K562 (cell line): Measurements from ENCODE around the gene PICK1. TPM values are rescaled to one million over a fixed set of nuclear protein-coding genes. Genes with fewer than 3 reads are reported as not detected.

Experiments
- BRD9 ChIP-seq: fragments of 450-650 bp; IDR thresholded peaks from 2 replicates; pipeline ENCODE4 v1.6.1; 2018; ENCODE audit warnings: low read depth; ENCODE audit not compliant: partially characterized antibody
- CBX2 ChIP-seq: fragments of 200-600 bp; sonication (generic); IDR thresholded peaks from one replicate; pipeline ENCODE4 v1.6.1; 2012; ENCODE audit warnings: mild to moderate bottlenecking, low read length, inconsistent platforms; ENCODE audit not compliant: insufficient read depth, poor library complexity, severe bottlenecking
- DDX20 ChIP-seq: fragments of 450-650 bp; IDR thresholded peaks from 2 replicates; pipeline ENCODE4 v1.6.1; 2016; ENCODE audit warnings: missing genetic modification characterization, low read depth, mild to moderate bottlenecking, missing compliant biosample characterization, moderate library complexity
- E2F3 ChIP-seq: fragments of 250-450 bp; sonication (Bioruptor Pico); IDR thresholded peaks from 2 replicates; pipeline ENCODE4 v1.4.0; 2020; ENCODE audit warnings: mild to moderate bottlenecking
- KAT8 ChIP-seq: fragments of 450-650 bp; IDR thresholded peaks from 2 replicates; pipeline ENCODE4 v1.6.1; 2016; ENCODE audit warnings: low read depth, mild to moderate bottlenecking
- KDM2B ChIP-seq: fragments of 250-450 bp; sonication (Bioruptor Pico); IDR thresholded peaks from 2 replicates; pipeline ENCODE4 v1.8.0; 2021; ENCODE audit warnings: mild to moderate bottlenecking, moderate library complexity
- PHB ChIP-seq: fragments of 250-450 bp; sonication (Bioruptor Pico); IDR thresholded peaks from 2 replicates; pipeline ENCODE4 v1.5.0; 2021
- PHF20 ChIP-seq: fragments of 450-650 bp; IDR thresholded peaks from 2 replicates; pipeline ENCODE4 v1.6.1; 2018; ENCODE audit not compliant: partially characterized antibody
- RUNX1 ChIP-seq: sonication (generic); IDR thresholded peaks from 2 replicates; pipeline ENCODE4 v1.6.1; 2016; ENCODE audit warnings: antibody characterized with exemption, low read depth
- SMAD4 ChIP-seq: fragments of 250-450 bp; sonication (Bioruptor Pico); conservative IDR thresholded peaks from 2 replicates; pipeline ENCODE4 v1.8.0; 2021; ENCODE audit warnings: inconsistent platforms, mild to moderate bottlenecking, moderate library complexity
- SP1 ChIP-seq: sonication (generic); formaldehyde crosslinking; IDR thresholded peaks from 2 replicates; pipeline ENCODE4 v1.8.1; 2022; ENCODE audit warnings: mild to moderate bottlenecking, missing genetic modification reagents
- SRSF7 ChIP-seq: fragments of 200-400 bp; formaldehyde crosslinking; optimal IDR thresholded peaks from 2 replicates; pipeline ENCODE3; 2017; ENCODE audit warnings: mild to moderate bottlenecking, low read depth, low read length
- ZKSCAN3 ChIP-seq: fragments of 250-450 bp; sonication (Bioruptor Pico); IDR thresholded peaks from 2 replicates; pipeline ENCODE4 v1.4.0; 2020
- ZKSCAN8 ChIP-seq: fragments of 200-800 bp; sonication (Bioruptor generic); IDR thresholded peaks from 2 replicates; pipeline ENCODE4 v1.6.1; 2016; ENCODE audit warnings: missing genetic modification characterization, missing compliant biosample characterization
- ZNF146 ChIP-seq: IDR thresholded peaks from one replicate; pipeline ENCODE4 v1.6.1; 2018; ENCODE audit warnings: missing compliant biosample characterization; ENCODE audit not compliant: unreplicated experiment
- ZNF197 ChIP-seq: fragments of 200-800 bp; sonication (Bioruptor generic); IDR thresholded peaks from 2 replicates; pipeline ENCODE4 v1.6.1; 2016; ENCODE audit warnings: low read depth, missing genetic modification characterization, missing compliant biosample characterization
- ZNF780A ChIP-seq: fragments of 250-450 bp; sonication (Bioruptor Pico); IDR thresholded peaks from 2 replicates; pipeline ENCODE4 v1.5.0; 2021; ENCODE audit warnings: mild to moderate bottlenecking
- polyA plus RNA-seq, 8 experiments: library from polyadenylated mRNA; depleted of rRNA in 4 of 8; stranded (reverse) in 5 of 8; unstranded in 3 of 8; fragments of >200 nt; fragmentation: Nextera tagmentation in 2 of 8; fragmentation: Illumina TruSeq in 1 of 8; extraction: Ambion mirVana in 2 of 8; extraction: Trizol in 1 of 8; gene quantifications; 2 replicates each; pipeline versions ENCODE4 v1.2.1 to v1.2.3, GENCODE V29; 2011 to 2014; ENCODE audit warnings: inconsistent platforms in 1 of 8, missing spikeins in 1 of 8
- total RNA-seq, 7 experiments: library from RNA; depleted of rRNA in 6 of 7; stranded (reverse); fragments of >200 nt in 6 of 7; fragmentation: Illumina TruSeq in 2 of 7; extraction: Trizol in 2 of 7; gene quantifications; 2 replicates each; pipeline versions ENCODE4 v1.2.1 to v1.2.3, GENCODE V29; 2011 to 2021; ENCODE audit warnings: low replicate concordance in 1 of 7
- TF ChIP-seq, protein P1 (sequence below), 2 experiments: IDR thresholded peaks; 2 replicates each; pipeline ENCODE4 v1.6.1; 2011; ENCODE audit warnings: borderline replicate concordance in 1 of 2, control low read depth in 1 of 2, low read depth in 1 of 2, low read length in 1 of 2, mild to moderate bottlenecking in 1 of 2, mixed read lengths in 1 of 2, moderate library complexity in 1 of 2; ENCODE audit not compliant: insufficient read depth in 1 of 2, insufficient read length in 1 of 2, poor library complexity in 1 of 2, severe bottlenecking in 1 of 2; ENCODE audit errors: extremely low read depth in 1 of 2
- TF ChIP-seq, protein P2 (sequence below): fragments of 250-450 bp; sonication (Bioruptor Pico); IDR thresholded peaks from 2 replicates; pipeline ENCODE4 v1.4.0; 2020; ENCODE audit warnings: mild to moderate bottlenecking, moderate library complexity
- TF ChIP-seq, protein P3 (sequence below): fragments of 450-650 bp; formaldehyde crosslinking; IDR thresholded peaks from 2 replicates; pipeline ENCODE4 v1.4.0; 2022; ENCODE audit warnings: missing genetic modification characterization
- TF ChIP-seq, protein P4 (sequence below): conservative IDR thresholded peaks from 2 replicates; pipeline ENCODE4 v1.6.1; 2011; ENCODE audit warnings: low read depth, mild to moderate bottlenecking, low read length; ENCODE audit not compliant: control insufficient read depth

Gene PICK1
- total and polyA plus RNA-seq, 9 of the 15 experiments (the other 6 are each of a cell fraction or from before 2014, with no cell fraction given) = 0.06 to 11.0 (median 7.9) TPM; not detected in 1

DNA sequence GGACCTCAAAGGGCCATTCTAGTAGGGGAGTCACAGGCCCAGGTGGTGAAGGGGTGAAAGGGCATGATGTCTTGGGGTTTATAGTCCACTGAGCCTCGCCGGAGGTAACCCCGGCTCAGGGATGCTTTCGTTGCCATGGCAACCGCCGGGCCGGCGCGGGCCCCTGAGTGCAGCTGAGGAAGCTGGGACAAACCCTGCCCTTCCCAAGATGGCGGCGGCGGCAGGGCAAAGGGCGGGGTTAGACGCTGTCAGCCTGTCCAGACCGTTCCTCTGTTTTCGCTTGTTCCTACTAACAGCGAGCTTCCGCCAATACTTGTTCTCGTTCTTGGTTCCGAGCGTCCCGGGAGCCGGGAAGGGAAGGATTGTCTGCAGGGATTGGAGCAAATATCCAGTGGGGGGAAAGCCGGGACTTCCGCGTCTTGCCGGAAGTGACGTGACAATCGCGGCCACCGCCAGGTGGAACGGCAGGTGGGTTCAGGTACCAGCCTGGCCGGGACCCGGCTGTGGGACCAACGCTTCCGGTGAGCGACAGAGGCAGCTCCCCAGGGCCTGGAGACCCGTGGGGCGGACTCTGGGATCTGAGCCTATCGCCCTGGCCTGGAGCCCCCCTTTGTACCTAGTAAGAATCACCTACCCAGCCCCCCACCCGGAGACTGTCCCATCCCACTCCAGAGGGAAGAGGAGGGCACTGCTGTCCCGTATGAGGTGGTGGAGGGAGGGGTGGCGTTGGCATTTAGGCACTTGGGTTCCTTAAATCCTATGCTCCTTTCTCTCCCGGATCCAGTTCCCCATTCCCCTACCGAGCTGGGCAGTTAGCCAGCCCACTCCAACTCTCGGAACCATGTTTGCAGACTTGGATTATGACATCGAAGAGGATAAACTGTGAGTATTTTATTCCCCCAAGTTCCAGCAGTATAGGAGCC is at the start of gene PICK1 (continued):
- TF ChIP-seq BRD9 (no peak), SP1 (CRISPR knock-in tag) (peak; percentile 71; the same call in 1 of the 2 replicates), KDM2B (no peak), PHB (CRISPR knock-in tag) (no peak), SMAD4 (CRISPR knock-in tag) (peak; percentile 68), ZNF780A (CRISPR knock-in tag) (no peak), DDX20 (tag) (no peak), ZNF146 (CRISPR knock-in tag) (no peak), ZKSCAN3 (CRISPR knock-in tag) (no peak), SRSF7 (no peak), RUNX1 (no peak), E2F3 (CRISPR knock-in tag) (no peak), KAT8 (no peak), ZKSCAN8 (CRISPR knock-in tag) (no peak), PHF20 (peak; percentile 84), CBX2 (no peak), ZNF197 (no peak)
- TF ChIP-seq, protein P1, sequence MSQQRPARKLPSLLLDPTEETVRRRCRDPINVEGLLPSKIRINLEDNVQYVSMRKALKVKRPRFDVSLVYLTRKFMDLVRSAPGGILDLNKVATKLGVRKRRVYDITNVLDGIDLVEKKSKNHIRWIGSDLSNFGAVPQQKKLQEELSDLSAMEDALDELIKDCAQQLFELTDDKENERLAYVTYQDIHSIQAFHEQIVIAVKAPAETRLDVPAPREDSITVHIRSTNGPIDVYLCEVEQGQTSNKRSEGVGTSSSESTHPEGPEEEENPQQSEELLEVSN (IDR thresholded peaks at IDR 0.05; ENCODE audit: borderline replicate concordance in 1 of 2, extremely low read depth in 1 of 2, insufficient read depth in 1 of 2, insufficient read length in 1 of 2, low read depth in 1 of 2, low read length in 1 of 2, poor library complexity in 1 of 2, severe bottlenecking in 1 of 2) = peak in 1 of 2 experiments; percentile 51
- TF ChIP-seq, protein P2, sequence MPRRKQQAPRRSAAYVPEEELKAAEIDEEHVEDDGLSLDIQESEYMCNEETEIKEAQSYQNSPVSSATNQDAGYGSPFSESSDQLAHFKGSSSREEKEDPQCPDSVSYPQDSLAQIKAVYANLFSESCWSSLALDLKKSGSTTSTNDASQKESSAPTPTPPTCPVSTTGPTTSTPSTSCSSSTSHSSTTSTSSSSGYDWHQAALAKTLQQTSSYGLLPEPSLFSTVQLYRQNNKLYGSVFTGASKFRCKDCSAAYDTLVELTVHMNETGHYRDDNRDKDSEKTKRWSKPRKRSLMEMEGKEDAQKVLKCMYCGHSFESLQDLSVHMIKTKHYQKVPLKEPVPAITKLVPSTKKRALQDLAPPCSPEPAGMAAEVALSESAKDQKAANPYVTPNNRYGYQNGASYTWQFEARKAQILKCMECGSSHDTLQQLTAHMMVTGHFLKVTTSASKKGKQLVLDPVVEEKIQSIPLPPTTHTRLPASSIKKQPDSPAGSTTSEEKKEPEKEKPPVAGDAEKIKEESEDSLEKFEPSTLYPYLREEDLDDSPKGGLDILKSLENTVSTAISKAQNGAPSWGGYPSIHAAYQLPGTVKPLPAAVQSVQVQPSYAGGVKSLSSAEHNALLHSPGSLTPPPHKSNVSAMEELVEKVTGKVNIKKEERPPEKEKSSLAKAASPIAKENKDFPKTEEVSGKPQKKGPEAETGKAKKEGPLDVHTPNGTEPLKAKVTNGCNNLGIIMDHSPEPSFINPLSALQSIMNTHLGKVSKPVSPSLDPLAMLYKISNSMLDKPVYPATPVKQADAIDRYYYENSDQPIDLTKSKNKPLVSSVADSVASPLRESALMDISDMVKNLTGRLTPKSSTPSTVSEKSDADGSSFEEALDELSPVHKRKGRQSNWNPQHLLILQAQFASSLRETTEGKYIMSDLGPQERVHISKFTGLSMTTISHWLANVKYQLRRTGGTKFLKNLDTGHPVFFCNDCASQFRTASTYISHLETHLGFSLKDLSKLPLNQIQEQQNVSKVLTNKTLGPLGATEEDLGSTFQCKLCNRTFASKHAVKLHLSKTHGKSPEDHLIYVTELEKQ = no peak
- TF ChIP-seq, protein P3, sequence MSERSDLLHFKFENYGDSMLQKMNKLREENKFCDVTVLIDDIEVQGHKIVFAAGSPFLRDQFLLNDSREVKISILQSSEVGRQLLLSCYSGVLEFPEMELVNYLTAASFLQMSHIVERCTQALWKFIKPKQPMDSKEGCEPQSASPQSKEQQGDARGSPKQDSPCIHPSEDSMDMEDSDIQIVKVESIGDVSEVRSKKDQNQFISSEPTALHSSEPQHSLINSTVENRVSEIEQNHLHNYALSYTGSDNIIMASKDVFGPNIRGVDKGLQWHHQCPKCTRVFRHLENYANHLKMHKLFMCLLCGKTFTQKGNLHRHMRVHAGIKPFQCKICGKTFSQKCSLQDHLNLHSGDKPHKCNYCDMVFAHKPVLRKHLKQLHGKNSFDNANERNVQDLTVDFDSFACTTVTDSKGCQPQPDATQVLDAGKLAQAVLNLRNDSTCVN (CRISPR knock-in tag) = no peak
- TF ChIP-seq, protein P4, sequence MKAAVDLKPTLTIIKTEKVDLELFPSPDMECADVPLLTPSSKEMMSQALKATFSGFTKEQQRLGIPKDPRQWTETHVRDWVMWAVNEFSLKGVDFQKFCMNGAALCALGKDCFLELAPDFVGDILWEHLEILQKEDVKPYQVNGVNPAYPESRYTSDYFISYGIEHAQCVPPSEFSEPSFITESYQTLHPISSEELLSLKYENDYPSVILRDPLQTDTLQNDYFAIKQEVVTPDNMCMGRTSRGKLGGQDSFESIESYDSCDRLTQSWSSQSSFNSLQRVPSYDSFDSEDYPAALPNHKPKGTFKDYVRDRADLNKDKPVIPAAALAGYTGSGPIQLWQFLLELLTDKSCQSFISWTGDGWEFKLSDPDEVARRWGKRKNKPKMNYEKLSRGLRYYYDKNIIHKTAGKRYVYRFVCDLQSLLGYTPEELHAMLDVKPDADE = no peak; the same call in 1 of the 2 replicates
